Ovary (tissue), 9 donors: ENCODE data around the gene RAB31. TPM values are rescaled to one million over a fixed set of nuclear protein-coding genes. Genes with fewer than 3 reads are reported as not detected.
A peak's percentile ranks its signal among the peaks of the same experiment; 100 is the strongest.

Experiments used
- DNase-seq, 5 donors: peaks; one replicate each; pipeline ENCODE4 v3.0.0-alpha.2; 2019 to 2020
- H3K27ac ChIP-seq, 2 donors: fragments of 200-600 bp; one replicate each; pipeline versions ENCODE4 v1.5.1 to v1.8.0; 2019 to 2022
- H3K27me3 ChIP-seq: fragments of 200-600 bp; one replicate; pipeline ENCODE4 v1.8.0; 2022
- H3K36me3 ChIP-seq: fragments of 200-600 bp; sonication (generic); one replicate; pipeline ENCODE4 v1.5.1; 2019
- H3K4me1 ChIP-seq: one replicate; pipeline ENCODE4 v1.8.1; 2013; ENCODE audit warnings: mild to moderate bottlenecking, moderate library complexity; ENCODE audit not compliant: insufficient read depth
- H3K4me3 ChIP-seq: fragments of 200-600 bp; sonication (generic); one replicate; pipeline ENCODE4 v1.5.1; 2017
- H3K9me3 ChIP-seq, 2 donors: fragments of 200-600 bp in 1 of 2; sonication (generic) in 1 of 2; one replicate each; pipeline versions ENCODE4 v1.5.1 to v1.8.1; 2013 to 2019; ENCODE audit warnings: mild to moderate bottlenecking in 1 of 2, moderate library complexity in 1 of 2
- CTCF ChIP-seq, 3 donors: fragments of 450-650 bp in 2 of 3; fragments of 200-600 bp in 1 of 3; IDR thresholded peaks; one replicate each; pipeline versions ENCODE4 v1.5.1 to v1.8.0; 2016 to 2022; ENCODE audit warnings: antibody characterized with exemption in 3 of 3, mild to moderate bottlenecking in 1 of 3
- EP300 ChIP-seq: sonication (generic); formaldehyde crosslinking; IDR thresholded peaks from one replicate; pipeline ENCODE4 v1.6.1; 2017; ENCODE audit warnings: antibody characterized with exemption
- POLR2A ChIP-seq: fragments of 450-650 bp; IDR thresholded peaks from one replicate; pipeline ENCODE4 v1.6.1; 2017; ENCODE audit warnings: antibody characterized with exemption, mild to moderate bottlenecking, moderate library complexity
- WGBS, 3 donors: extraction: QIAGEN DNeasy Blood & Tissue Kit in 1 of 3; methylation state at CpG; one replicate each; pipeline versions ENCODE4 v1.1.5 to v1.1.7; 2013 to 2017; 5-methylcytosine and 5-hydroxymethylcytosine counted together
- intact Hi-C, 4 donors: fragments of 100-400 bp; cut with DNase I; formaldehyde crosslinking; loops; one replicate each; pipeline versions ENCODE4 v1.11.0 to v1.15.1; 2022 to 2023
- polyA plus RNA-seq, 2 donors: library from polyadenylated mRNA; stranded (reverse); fragments of 200-250 nt in 1 of 2; fragments of 350-450 nt in 1 of 2; fragmentation: Illumina TruSeq in 1 of 2; extraction: RNeasy Lipid Tissue Mini Kit (QIAGEN cat#74804) in 1 of 2; gene quantifications; one replicate each; pipeline ENCODE4 v1.2.3, GENCODE V29; 2013 to 2014
- total RNA-seq, 7 donors: library from RNA; depleted of rRNA in 2 of 7; stranded (reverse); fragments of >200 nt in 2 of 7; fragmentation: NEBNext Ultra II Directional in 3 of 7; extraction: Animal tissue kit (Norgen Biotek cat#: 25700) in 3 of 7; gene quantifications; one replicate each; pipeline versions ENCODE4 v1.1.0 to v1.2.4, GENCODE V29; 2016 to 2023
- donor health status: DM: no; HTN: no; CAD: no; lungs with moderate emphysema.
- donor health status: DM: no; HTN: no; CAD: no.
- donor health status: Bipolar disorder and iron deficiency.
- donor health status: DM: yes; HTN: yes; CAD: no.
- donor health status: DM: no; HTN: no; CAD: no.
- donor health status: DM: yes; HTN: yes; CAD: no.

The RAB31 gene
- total and polyA plus RNA-seq, 9 donors, result 37.9 to 188 (median 62.8) TPM

DNA sequence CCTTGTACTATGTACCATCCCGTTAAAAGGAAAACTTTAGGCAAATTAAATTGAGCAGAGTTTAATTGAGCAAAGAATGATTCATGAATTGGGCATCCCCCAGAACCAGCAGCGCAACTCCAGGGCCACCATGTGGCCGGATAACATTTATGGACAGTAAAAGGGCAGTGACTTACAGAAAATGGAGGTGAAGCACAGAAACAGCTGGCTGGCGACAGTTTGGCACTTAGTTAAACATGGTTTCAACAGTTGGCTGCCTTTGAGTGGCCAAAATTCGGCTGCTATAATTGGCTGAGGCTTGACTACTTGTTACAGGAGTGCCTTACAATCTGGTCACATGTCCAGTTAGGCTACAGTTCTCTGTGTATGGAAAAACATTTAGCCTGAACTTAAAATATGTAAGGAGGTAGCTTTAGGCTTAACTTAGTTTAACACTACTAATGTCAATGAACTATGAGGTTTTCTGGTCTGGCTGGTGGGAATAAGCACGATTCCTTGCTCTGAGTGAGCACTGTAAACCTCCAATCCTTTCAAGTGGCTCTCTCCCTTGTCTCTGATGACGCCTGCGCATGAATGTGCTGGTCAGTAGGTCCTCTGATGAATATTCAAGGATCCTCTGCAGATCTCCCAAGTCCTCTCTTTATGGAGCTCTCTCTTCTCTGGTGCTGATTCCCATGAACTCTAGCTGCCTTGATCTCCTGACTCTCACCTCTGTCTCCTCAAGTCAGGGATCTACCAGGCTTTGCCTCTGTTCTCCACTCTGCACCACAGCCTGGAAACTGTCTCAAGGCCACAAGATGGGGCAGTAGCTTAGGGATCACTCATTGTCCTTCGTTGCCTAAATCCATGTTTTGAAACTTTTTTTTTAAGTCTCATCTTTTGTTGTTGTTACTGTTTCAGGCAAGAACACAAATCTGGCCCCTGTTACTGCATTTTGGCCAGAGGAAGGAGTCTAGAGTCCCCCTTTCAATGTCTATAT lies 24.4 kb upstream of the RAB31 start:
- Histone ChIP-seq H3K4me3 (no peak overlapping the region), H3K27me3 (no peaks in the 10 kb centered on the region), H3K4me1 (peaks cover 11% of the 10 kb centered on the region), H3K9me3 (no peaks in the 10 kb centered on the region), H3K27ac (peak overlapping the region in 1 of 2 donors; percentile 87), H3K36me3 (no peaks in the 10 kb centered on the region)
- TF ChIP-seq CTCF (IDR thresholded peaks at IDR 0.05) (peak in 2 of 3 donors; percentile 21 to 39), POLR2A (no peak)
- intact Hi-C loops, result no loop called here
- WGBS, 3 donors, result 52 to 61% (median 54%) methylated on average over 9 of the region's 9 CpGs
- DNase-seq, result peak; percentile 38 to 56 (median 52)

GRCh38 chr18:9684881-9685614 lies 23.1 kb upstream of the RAB31 start:
- Histone ChIP-seq H3K9me3 (no peaks in the 10 kb centered on the region), H3K4me3 (peak overlapping the region; percentile 7), H3K4me1 (peaks cover 11% of the 10 kb centered on the region), H3K27me3 (no peaks in the 10 kb centered on the region), H3K27ac (peak overlapping the region in 1 of 2 donors; percentile 87), H3K36me3 (no peaks in the 10 kb centered on the region)
- WGBS, 3 donors, result 6 to 21% (median 12%) methylated on average over 9 of the region's 9 CpGs
- DNase-seq, result peak; percentile 59 to 75 (median 60)
- TF ChIP-seq POLR2A, result no peak
- no peak for TF ChIP-seq EP300
- TF ChIP-seq CTCF (IDR thresholded peaks at IDR 0.05), result no peak
- intact Hi-C loops, result no loop called here

DNA sequence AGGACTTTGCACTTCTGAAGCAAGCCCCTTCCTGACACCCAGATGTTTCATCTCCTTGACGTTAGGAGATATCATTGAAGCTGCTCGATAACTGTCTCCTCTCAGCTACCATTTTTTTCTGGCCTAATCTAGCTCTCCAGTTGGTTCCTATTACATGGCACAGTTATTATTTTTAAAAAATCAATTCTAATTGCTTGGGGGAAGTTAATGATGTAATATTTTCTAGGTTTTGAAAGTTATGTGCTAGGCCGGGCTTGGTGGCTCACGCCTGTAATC lies 22.5 kb upstream of the RAB31 start:
- peak overlapping the region in 1 of 2 donors; percentile 87 for H3K27ac ChIP-seq
- no peak for DNase-seq
- H3K4me1 ChIP-seq, result peaks cover 11% of the 10 kb centered on the region
- no peak for TF ChIP-seq CTCF (IDR thresholded peaks at IDR 0.05)
- no peak for TF ChIP-seq POLR2A
- no peak for TF ChIP-seq EP300
- no peak overlapping the region for H3K4me3 ChIP-seq
- H3K9me3 ChIP-seq, result no peaks in the 10 kb centered on the region
- H3K36me3 ChIP-seq, result no peaks in the 10 kb centered on the region
- H3K27me3 ChIP-seq, result no peaks in the 10 kb centered on the region
- 23 to 37% (median 24%) methylated on average over 4 of the region's 4 CpGs for WGBS, 3 donors
- intact Hi-C loops, result no loop called here

DNA sequence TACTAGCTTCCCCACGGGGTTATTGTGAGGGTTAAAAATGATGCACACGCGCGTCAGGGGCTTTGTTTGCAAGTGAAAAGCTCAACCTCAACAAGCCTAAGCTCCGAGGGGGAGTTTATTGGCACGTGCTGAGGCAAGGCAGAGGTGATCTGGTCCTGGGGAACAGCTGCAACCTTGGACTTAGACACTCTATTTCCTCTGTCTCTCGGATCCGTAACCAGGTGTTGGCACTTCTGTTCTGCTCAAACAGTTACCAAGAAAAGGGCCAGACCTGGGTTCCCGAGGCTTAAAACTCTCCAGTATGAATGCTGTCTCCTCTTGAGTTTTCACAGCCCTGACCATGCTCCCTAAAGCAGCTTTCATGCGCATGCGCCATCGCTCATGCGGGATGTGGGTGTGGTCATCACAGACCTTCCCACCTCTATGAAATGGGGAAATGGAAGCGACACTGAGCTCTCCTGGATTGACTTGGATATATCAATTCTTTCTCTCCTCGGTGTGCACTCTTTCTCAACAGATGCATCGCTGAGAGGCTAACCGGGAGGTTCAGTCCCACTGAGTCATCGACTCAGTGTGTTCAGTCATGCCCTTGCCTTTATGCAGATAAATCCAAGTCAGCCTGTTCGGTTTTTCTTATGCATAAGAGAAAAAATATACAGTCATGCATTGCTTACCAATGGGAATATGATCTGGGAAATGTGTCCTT lies 19.9 kb upstream of the RAB31 start:
- intact Hi-C loops, result no loop called here
- H3K9me3 ChIP-seq, result no peaks in the 10 kb centered on the region
- no peak overlapping the region for H3K4me3 ChIP-seq
- no peaks in the 10 kb centered on the region for H3K27me3 ChIP-seq
- WGBS, 3 donors, result 60 to 62% (median 61%) methylated on average over 19 of the region's 19 CpGs
- no peaks in the 10 kb centered on the region for H3K36me3 ChIP-seq
- TF ChIP-seq POLR2A (no peak), EP300 (no peak), CTCF (IDR thresholded peaks at IDR 0.05) (no peak)
- peaks cover 11% of the 10 kb centered on the region for H3K4me1 ChIP-seq
- DNase-seq, result no peak
- no peak overlapping the region for H3K27ac ChIP-seq
